A549 treated with CORT108297 at 1 μM for 4 hours (cell line): Measurements from ENCODE around the gene SFPQ. TPM values are rescaled to one million over a fixed set of nuclear protein-coding genes. Genes with fewer than 3 reads are reported as not detected.

Experiments
- total RNA-seq: library from RNA; stranded (reverse); fragments of 200-300 nt; extraction: Qiagen RNA extraction; gene quantifications from 5 replicates; pipeline ENCODE4 v1.2.3, GENCODE V29; 2022

The SFPQ gene
- 181 to 331 TPM (median 193 TPM) in 5 replicates for total RNA-seq

GRCh38 chr1:35192853-35193664 is at the start of gene SFPQ:
TSS of gene SFPQ (minus strand) at chr1:35193145. CDS start at chr1:35193049, 96 bp downstream.

Other genes with a start within 250 kb of the SFPQ start
- 16.3 to 19.7 TPM (median 17.8 TPM) in 5 replicates for gene TMEM35B, start 207.8 kb downstream of the SFPQ start, total RNA-seq
- gene ZMYM6, start 161.2 kb downstream of the SFPQ start, total RNA-seq: 4.4 to 5.2 TPM (median 5.0 TPM) in 5 replicates
- 4.6 to 7.5 TPM (median 6.5 TPM) in 5 replicates for gene ZMYM1, start 113.8 kb downstream of the SFPQ start, total RNA-seq
- gene ZMYM4, start 75.6 kb upstream of the SFPQ start, total RNA-seq: 9.4 to 13.1 TPM (median 11.4 TPM) in 5 replicates